GM23338 (cell line): ENCODE measurements around the gene CSNK1A1L. TPM values are rescaled to one million over a fixed set of nuclear protein-coding genes. Genes with fewer than 3 reads are reported as not detected.

ENCODE experiments used
- ATAC-seq: fragments of 200-7000 bp; cut with Tn5 transposase; 3 replicates; pipeline ENCODE4 v1.9.1; 2020
- DNase-seq: peaks from one replicate; pipeline ENCODE4 v3.0.0-alpha.2; 2015; ENCODE audit warnings: low spot score
- H2AFZ ChIP-seq: fragments of 200-600 bp; sonication (generic); 2 replicates; pipeline ENCODE4 v1.8.0; 2016; ENCODE audit warnings: antibody characterized with exemption, mild to moderate bottlenecking, moderate library complexity
- H3F3A ChIP-seq: fragments of 200-600 bp; sonication (generic); replicated peaks from 2 replicates; pipeline ENCODE4 v1.8.0; 2017; ENCODE audit warnings: antibody characterized with exemption, mixed run types, low read depth
- H3K27ac ChIP-seq: fragments of 200-600 bp; sonication (generic); 2 replicates; pipeline ENCODE4 v1.6.1; 2016; ENCODE audit warnings: low read depth
- H3K27me3 ChIP-seq: fragments of 200-600 bp; sonication (generic); 2 replicates; pipeline ENCODE4 v1.8.0; 2016; ENCODE audit warnings: mild to moderate bottlenecking, mixed run types, moderate library complexity; ENCODE audit not compliant: insufficient read depth
- H3K36me3 ChIP-seq: fragments of 200-600 bp; sonication (generic); 2 replicates; pipeline ENCODE4 v1.8.0; 2016; ENCODE audit warnings: mild to moderate bottlenecking; ENCODE audit not compliant: insufficient read depth
- H3K4me1 ChIP-seq: fragments of 200-600 bp; sonication (generic); 2 replicates; pipeline ENCODE4 v1.8.0; 2016; ENCODE audit warnings: mild to moderate bottlenecking, moderate library complexity; ENCODE audit not compliant: insufficient read depth
- H3K4me2 ChIP-seq: fragments of 200-600 bp; sonication (generic); 2 replicates; pipeline ENCODE4 v1.7.1; 2017; ENCODE audit warnings: mixed run types
- H3K4me3 ChIP-seq: fragments of 200-600 bp; sonication (generic); 2 replicates; pipeline ENCODE4 v1.6.1; 2016; ENCODE audit warnings: mixed run types
- H3K79me2 ChIP-seq: fragments of 200-600 bp; sonication (generic); replicated peaks from 2 replicates; pipeline ENCODE4 v1.8.0; 2017; ENCODE audit warnings: mild to moderate bottlenecking; ENCODE audit not compliant: insufficient read depth
- H3K9me2 ChIP-seq: fragments of 200-600 bp; sonication (generic); 2 replicates; pipeline ENCODE4 v1.8.0; 2017; ENCODE audit not compliant: insufficient read depth
- H4K20me1 ChIP-seq: fragments of 200-600 bp; sonication (generic); replicated peaks from 2 replicates; pipeline ENCODE4 v1.8.0; 2017; ENCODE audit warnings: mild to moderate bottlenecking; ENCODE audit not compliant: insufficient read depth
- H3K27ac Mint-ChIP-seq: 2 replicates; pipeline ENCODE4 v1.8.0; 2020; ENCODE audit warnings: inconsistent platforms, mild to moderate bottlenecking, moderate library complexity, mixed read lengths
- H3K27me3 Mint-ChIP-seq: 3 replicates; pipeline ENCODE4 v1.8.0; 2022; ENCODE audit warnings: low read depth, mild to moderate bottlenecking, moderate library complexity, mixed read lengths, inconsistent platforms; ENCODE audit not compliant: insufficient read depth, poor library complexity
- H3K36me3 Mint-ChIP-seq: 3 replicates; pipeline ENCODE4 v1.8.0; 2021; ENCODE audit warnings: low read depth, mild to moderate bottlenecking, inconsistent platforms, moderate library complexity, mixed read lengths
- H3K4me1 Mint-ChIP-seq: 3 replicates; pipeline ENCODE4 v1.8.0; 2020; ENCODE audit warnings: mild to moderate bottlenecking, inconsistent platforms, mixed read lengths
- H3K4me3 Mint-ChIP-seq: 3 replicates; pipeline ENCODE4 v1.8.0; 2021; ENCODE audit warnings: moderate library complexity, mild to moderate bottlenecking, inconsistent platforms, mixed read lengths
- H3K9me3 Mint-ChIP-seq: 3 replicates; pipeline ENCODE4 v1.8.0; 2020; ENCODE audit warnings: moderate library complexity, mild to moderate bottlenecking, inconsistent platforms, mixed read lengths
- CREB1 ChIP-seq: fragments of 250-450 bp; sonication (Bioruptor Pico); IDR thresholded peaks from 2 replicates; pipeline ENCODE4 v1.5.0; 2020; ENCODE audit warnings: low read depth, mild to moderate bottlenecking, moderate library complexity
- CTCF ChIP-seq, 2 experiments: fragments of 200-600 bp in 1 of 2; sonication (generic) in 1 of 2; conservative IDR thresholded peaks; 2 replicates each; pipeline versions ENCODE4 v1.5.1 to v1.6.1; 2016 to 2017; ENCODE audit warnings: antibody characterized with exemption in 2 of 2, low read depth in 2 of 2, mild to moderate bottlenecking in 2 of 2, moderate library complexity in 1 of 2
- ETS1 ChIP-seq: IDR thresholded peaks from 2 replicates; pipeline ENCODE4 v1.6.1; 2016; ENCODE audit warnings: antibody characterized with exemption
- EZH2 ChIP-seq: fragments of 200-600 bp; sonication (generic); IDR thresholded peaks from one replicate; pipeline ENCODE4 v1.8.0; 2017; ENCODE audit warnings: antibody characterized with exemption, mild to moderate bottlenecking, low read depth; ENCODE audit not compliant: unreplicated experiment
- EZH2phosphoT487 ChIP-seq: fragments of 200-600 bp; sonication (generic); IDR thresholded peaks from one replicate; pipeline ENCODE4 v1.8.1; 2018; ENCODE audit warnings: antibody characterized with exemption; ENCODE audit not compliant: unreplicated experiment
- JUNB ChIP-seq: IDR thresholded peaks from one replicate; pipeline ENCODE4 v1.6.1; 2016; ENCODE audit warnings: antibody characterized with exemption; ENCODE audit not compliant: unreplicated experiment
- POLR2AphosphoS5 ChIP-seq: IDR thresholded peaks from 2 replicates; pipeline ENCODE4 v1.6.1; 2016; ENCODE audit warnings: antibody characterized with exemption, low read depth
- STAT1 ChIP-seq: IDR thresholded peaks from one replicate; pipeline ENCODE4 v1.6.1; 2016; ENCODE audit warnings: antibody characterized with exemption; ENCODE audit not compliant: unreplicated experiment
- ZNF114 ChIP-seq: fragments of 250-450 bp; sonication (Bioruptor Pico); IDR thresholded peaks from 2 replicates; pipeline ENCODE4 v1.5.0; 2020; ENCODE audit warnings: mild to moderate bottlenecking, moderate library complexity
- ZNF331 ChIP-seq: fragments of 250-450 bp; sonication (Bioruptor Pico); IDR thresholded peaks from 2 replicates; pipeline ENCODE4 v1.5.0; 2020; ENCODE audit warnings: low read depth, mild to moderate bottlenecking, moderate library complexity
- ZNF462 ChIP-seq: fragments of 250-450 bp; sonication (Bioruptor Pico); IDR thresholded peaks from 2 replicates; pipeline ENCODE4 v1.5.0; 2020; ENCODE audit warnings: mild to moderate bottlenecking, moderate library complexity
- polyA plus RNA-seq: library from polyadenylated mRNA; unstranded; fragments of >200 nt; fragmentation: Nextera tagmentation; extraction: Ambion mirVana; gene quantifications from 2 replicates; pipeline ENCODE4 v1.2.1, GENCODE V29; 2016
- total RNA-seq: library from RNA; depleted of rRNA; stranded (reverse); fragments of >200 nt; shearing (Covaris generic); gene quantifications from 2 replicates; pipeline ENCODE4 v1.2.3, GENCODE V29; 2014

CSNK1A1L gene
- total and polyA plus RNA-seq, 2 experiments from 2014 or later: not detected

GRCh38 chr13:37127691-37128241, 22.3 kb upstream of the CSNK1A1L start:
- H3K4me2 ChIP-seq: no peak overlapping the region
- no peaks in the 10 kb centered on the region for H3F3A ChIP-seq
- no peaks in the 10 kb centered on the region for H3K36me3 ChIP-seq
- Mint-ChIP-seq H3K36me3 (no peaks in the 10 kb centered on the region), H3K4me1 (peaks cover 2% of the 10 kb centered on the region; the same call in 1 of the 3 replicates), H3K27ac (no peak overlapping the region), H3K27me3 (no peaks in the 10 kb centered on the region), H3K4me3 (no peak overlapping the region), H3K9me3 (no peaks in the 10 kb centered on the region)
- H3K4me1 ChIP-seq: no peaks in the 10 kb centered on the region
- DNase-seq (no peak), ATAC-seq (no peak)
- TF ChIP-seq JUNB (no peak), ZNF114 (no peak), CTCF (conservative IDR thresholded peaks at IDR 0.05; ENCODE audit: low read depth in 2 of 2) (no peak), EZH2 (no peak), POLR2AphosphoS5 (no peak), EZH2phosphoT487 (no peak), CREB1 (CRISPR knock-in tag) (no peak), ZNF331 (no peak), STAT1 (no peak), ZNF462 (no peak), ETS1 (no peak)
- no peaks in the 10 kb centered on the region for H3K79me2 ChIP-seq
- no peak overlapping the region for H3K4me3 ChIP-seq
- no peak overlapping the region for H3K27ac ChIP-seq
- H4K20me1 ChIP-seq: no peaks in the 10 kb centered on the region
- H3K27me3 ChIP-seq: no peaks in the 10 kb centered on the region
- no peaks in the 10 kb centered on the region for H3K9me2 ChIP-seq
- no peak overlapping the region for H2AFZ ChIP-seq
